Testis (tissue), 5 donors: Measurements from ENCODE around the gene DYNLRB1. TPM values are rescaled to one million over a fixed set of nuclear protein-coding genes. Genes with fewer than 3 reads are reported as not detected.

Source experiments
- DNase-seq: peaks from one replicate; pipeline ENCODE4 v3.0.0-alpha.2; 2019
- H3K27ac ChIP-seq, 2 donors: fragments of 200-600 bp; sonication (generic); one replicate each; pipeline ENCODE4 v1.5.1; 2019
- H3K27me3 ChIP-seq: fragments of 200-600 bp; sonication (generic); one replicate; pipeline ENCODE4 v1.5.1; 2019
- H3K36me3 ChIP-seq: fragments of 200-600 bp; sonication (generic); one replicate; pipeline ENCODE4 v1.5.1; 2017; ENCODE audit warnings: low read depth; ENCODE audit errors: missing control alignments
- H3K4me1 ChIP-seq: fragments of 200-600 bp; sonication (generic); one replicate; pipeline ENCODE4 v1.5.1; 2019
- H3K4me3 ChIP-seq, 2 donors: fragments of 200-600 bp; sonication (generic); one replicate each; pipeline ENCODE4 v1.5.1; 2017 to 2019
- H3K9me3 ChIP-seq: fragments of 200-600 bp; sonication (generic); one replicate; pipeline ENCODE4 v1.5.1; 2017
- CTCF ChIP-seq, 3 experiments: fragments of 450-650 bp in 2 of 3; fragments of 200-600 bp in 1 of 3; sonication (generic) in 1 of 3; IDR thresholded peaks; one replicate each; pipeline ENCODE4 v1.5.1; 2016 to 2019; ENCODE audit warnings: antibody characterized with exemption in 3 of 3, mild to moderate bottlenecking in 2 of 3, moderate library complexity in 1 of 3
- POLR2A ChIP-seq: fragments of 450-650 bp; IDR thresholded peaks from one replicate; pipeline ENCODE4 v1.6.1; 2017; ENCODE audit warnings: antibody characterized with exemption, mild to moderate bottlenecking, moderate library complexity
- WGBS, 2 donors: methylation state at CpG; one replicate each; pipeline ENCODE4 v1.1.5; 2018; 5-methylcytosine and 5-hydroxymethylcytosine counted together
- intact Hi-C: fragments of 100-400 bp; cut with DNase I; formaldehyde crosslinking; loops from one replicate; pipeline ENCODE4 v1.15.1; 2023; ENCODE audit warnings: low total_unique reads
- long read RNA-seq, 2 donors: transcript quantifications; one replicate each; lab custom pipeline, GENCODE V29; 2026
- polyA plus RNA-seq: library from polyadenylated mRNA; stranded (reverse); fragments of 350-450 nt; fragmentation: Illumina TruSeq; extraction: RNeasy Lipid Tissue Mini Kit (QIAGEN cat#74804); gene quantifications from one replicate; pipeline ENCODE4 v1.2.3, GENCODE V29; 2014; ENCODE audit warnings: low read depth, low replicate concordance; ENCODE audit not compliant: insufficient read depth
- total RNA-seq, 2 donors: library from RNA; depleted of rRNA; stranded (reverse); fragments of >200 nt; gene quantifications; one replicate each; pipeline ENCODE4 v1.2.3, GENCODE V29; 2016

The DYNLRB1 gene
- total RNA-seq (100 to 1,000 TPM in 1 of 2 donors, 10 to 100 TPM in 1; 97.6 to 128 TPM), polyA plus RNA-seq (155 TPM)
- long read RNA-seq, donor 1, transcript DYNLRB1-202 (4 exons, 675 nt), result major isoform, 77 of 103 reads
- long read RNA-seq, donor 1, partial matches to known transcripts, result 21 of 103 reads
- long read RNA-seq, donor 1, other reads (novel, unspliced or antisense), result 5 of 103 reads
- long read RNA-seq, donor 2, transcript DYNLRB1-202 (4 exons, 675 nt), result major isoform, 59 of 105 reads
- long read RNA-seq, donor 2, partial matches to known transcripts, result 46 of 105 reads
- long read RNA-seq, donor 2, other reads (novel, unspliced or antisense), result 0 of 105 reads

GRCh38 chr20:34516247-34517113 lies at the start of gene DYNLRB1:
DYNLRB1 (plus strand) TSS chr20:34516422; CDS start chr20:34516459, 37 bp downstream.
- TF ChIP-seq CTCF (IDR thresholded peaks at IDR 0.05) (peak in 1 of 3 experiments; percentile 20), POLR2A (peak; percentile 74)
- no peaks in the 10 kb centered on the region for H3K4me1 ChIP-seq
- peak within 1 kb of the TSS; percentile 95 to 97 for H3K27ac ChIP-seq
- WGBS, 2 donors, result 0% methylated on average over 13 to 43 of the region's 59 CpGs
- intact Hi-C loops, result no loop called here
- peak within 1 kb of the TSS; percentile 77 to 84 for H3K4me3 ChIP-seq
- H3K9me3 ChIP-seq, result no peaks in the 10 kb centered on the region
- peak; percentile 97 for DNase-seq
- no peaks in the 10 kb centered on the region for H3K36me3 ChIP-seq
- no peaks in the 10 kb centered on the region for H3K27me3 ChIP-seq

- WGBS, 2 donors, result 60 to 66% methylated on average over 1 of the region's 1 CpG
- Histone ChIP-seq H3K9me3 (no peaks in the 10 kb centered on the region), H3K4me3 (no peak overlapping the region), H3K36me3 (no peaks in the 10 kb centered on the region), H3K4me1 (no peaks in the 10 kb centered on the region), H3K27me3 (no peaks in the 10 kb centered on the region), H3K27ac (no peak overlapping the region)
- DNase-seq, result no peak
- TF ChIP-seq POLR2A (no peak), CTCF (IDR thresholded peaks at IDR 0.05) (no peak)
- intact Hi-C loops, result no loop called here
Observed at GRCh38 chr20:34468951-34469350, 47.3 kb upstream of the DYNLRB1 start.

- no peak for DNase-seq
- no peak overlapping the region for H3K27ac ChIP-seq
- H3K27me3 ChIP-seq, result no peaks in the 10 kb centered on the region
- H3K9me3 ChIP-seq, result no peaks in the 10 kb centered on the region
- no peaks in the 10 kb centered on the region for H3K36me3 ChIP-seq
- 76 to 77% methylated on average over 6 of the region's 6 CpGs for WGBS, 2 donors
- TF ChIP-seq CTCF (IDR thresholded peaks at IDR 0.05), result no peak
- TF ChIP-seq POLR2A, result no peak
- no peaks in the 10 kb centered on the region for H3K4me1 ChIP-seq
- intact Hi-C loops, result loop anchor here (10.0 kb wide), 1 partner anchor 158 kb away; no protein-coding TSS in a partner anchor
- H3K4me3 ChIP-seq, result no peak overlapping the region
Observed at GRCh38 chr20:34472246-34472925, 43.8 kb upstream of the DYNLRB1 start.

- Histone ChIP-seq H3K4me1 (no peaks in the 10 kb centered on the region), H3K4me3 (no peak overlapping the region), H3K36me3 (no peaks in the 10 kb centered on the region), H3K27me3 (no peaks in the 10 kb centered on the region), H3K27ac (no peak overlapping the region), H3K9me3 (no peaks in the 10 kb centered on the region)
- no peak for TF ChIP-seq POLR2A
- peak in 1 of 3 experiments; percentile 5 for TF ChIP-seq CTCF (IDR thresholded peaks at IDR 0.05)
- DNase-seq, result peak; percentile 78
- 64 to 67% methylated on average over 5 of the region's 5 CpGs for WGBS, 2 donors
- intact Hi-C loops, result loop anchor here (10.0 kb wide), 1 partner anchor 159 kb away; no protein-coding TSS in a partner anchor
Observed at GRCh38 chr20:34473262-34473883, 42.8 kb upstream of the DYNLRB1 start.
